ENCODE results near the gene HNRNPF.

DNA sequence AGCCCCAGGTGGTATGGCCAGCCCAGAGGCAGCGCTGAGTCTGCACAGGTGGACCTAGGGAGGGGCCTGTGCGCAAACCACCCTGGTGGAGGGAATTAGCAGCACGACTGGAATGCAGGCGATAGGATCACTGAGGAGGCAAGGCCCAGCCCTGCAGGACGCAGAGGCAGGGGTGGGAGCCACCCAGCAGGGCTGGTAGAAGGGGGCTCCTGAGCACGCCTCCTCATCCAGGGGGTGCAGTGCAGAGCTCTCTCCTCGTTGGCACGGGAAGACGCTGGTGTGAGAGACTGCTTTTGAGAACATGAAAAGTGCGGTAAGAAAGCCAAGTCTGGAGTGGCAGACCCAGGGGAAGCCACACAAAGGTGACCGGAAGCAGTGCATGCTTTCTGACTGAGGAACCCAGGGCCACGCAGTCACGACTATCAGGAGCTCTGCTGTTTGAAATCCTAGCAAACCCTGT is 31.5 kb downstream of the HNRNPF start:
- TF ChIP-seq, protein P1, sequence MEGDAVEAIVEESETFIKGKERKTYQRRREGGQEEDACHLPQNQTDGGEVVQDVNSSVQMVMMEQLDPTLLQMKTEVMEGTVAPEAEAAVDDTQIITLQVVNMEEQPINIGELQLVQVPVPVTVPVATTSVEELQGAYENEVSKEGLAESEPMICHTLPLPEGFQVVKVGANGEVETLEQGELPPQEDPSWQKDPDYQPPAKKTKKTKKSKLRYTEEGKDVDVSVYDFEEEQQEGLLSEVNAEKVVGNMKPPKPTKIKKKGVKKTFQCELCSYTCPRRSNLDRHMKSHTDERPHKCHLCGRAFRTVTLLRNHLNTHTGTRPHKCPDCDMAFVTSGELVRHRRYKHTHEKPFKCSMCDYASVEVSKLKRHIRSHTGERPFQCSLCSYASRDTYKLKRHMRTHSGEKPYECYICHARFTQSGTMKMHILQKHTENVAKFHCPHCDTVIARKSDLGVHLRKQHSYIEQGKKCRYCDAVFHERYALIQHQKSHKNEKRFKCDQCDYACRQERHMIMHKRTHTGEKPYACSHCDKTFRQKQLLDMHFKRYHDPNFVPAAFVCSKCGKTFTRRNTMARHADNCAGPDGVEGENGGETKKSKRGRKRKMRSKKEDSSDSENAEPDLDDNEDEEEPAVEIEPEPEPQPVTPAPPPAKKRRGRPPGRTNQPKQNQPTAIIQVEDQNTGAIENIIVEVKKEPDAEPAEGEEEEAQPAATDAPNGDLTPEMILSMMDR (IDR thresholded peaks at IDR 0.05; ENCODE audit: low read length): no peak
- TF ChIP-seq EZH2phosphoT487 (IDR thresholded peaks at IDR 0.05; ENCODE audit: low read length): no peak
- no peak for TF ChIP-seq EZH2 (optimal IDR thresholded peaks at IDR 0.05; ENCODE audit: low read depth, low read length)
